Spleen (tissue), 7 donors: ENCODE data around the gene ATG5.

ENCODE experiments used
- CTCF ChIP-seq, 11 experiments: fragments of 200-600 bp in 7 of 11; fragments of 450-650 bp in 4 of 11; sonication (generic) in 4 of 11; IDR thresholded peaks in 8 of 11; conservative IDR thresholded peaks in 3 of 11; 1 replicate in 7 of 11; 2 replicates in 4 of 11; pipeline versions ENCODE4 v1.4.0 to v1.8.0; 2016 to 2021; ENCODE audit warnings: antibody characterized with exemption in 11 of 11, inconsistent platforms in 4 of 11, mild to moderate bottlenecking in 1 of 11
- POLR2A ChIP-seq, 3 donors: fragments of 450-650 bp; IDR thresholded peaks; one replicate each; pipeline ENCODE4 v1.5.1; 2017; ENCODE audit warnings: antibody characterized with exemption in 3 of 3, mild to moderate bottlenecking in 1 of 3
- POLR2AphosphoS5 ChIP-seq, 3 donors: sonication (generic); formaldehyde crosslinking; IDR thresholded peaks; one replicate each; pipeline ENCODE4 v1.5.1; 2017; ENCODE audit warnings: antibody characterized with exemption in 3 of 3
- donor health status: DM: no; HTN: no; CAD: no; lungs with moderate emphysema.
- donor health status: DM: no; HTN: no; CAD: no.
- donor health status: DM: no; HTN: no; CAD: no.

GRCh38 chr6:106253731-106254130 lies 71.8 kb downstream of the ATG5 start:
- no peak for TF ChIP-seq CTCF (IDR thresholded peaks at IDR 0.05 in 8 of 11, conservative IDR thresholded peaks at IDR 0.05 in 3 of 11)
- no peak for TF ChIP-seq POLR2AphosphoS5 (IDR thresholded peaks at IDR 0.05)
- no peak for TF ChIP-seq POLR2A (IDR thresholded peaks at IDR 0.05)
